Measurements from ENCODE around the gene COL9A3. TPM values are rescaled to one million over a fixed set of nuclear protein-coding genes. Genes with fewer than 3 reads are reported as not detected.

COL9A3 gene
- total and polyA plus RNA-seq, 2 donors = 4.1 to 7.0 TPM

GRCh38 chr20:62792940-62793756, 23.7 kb upstream of the COL9A3 start:
- Histone ChIP-seq H3K27ac (ENCODE audit: low read depth in 1 of 2, low read length in 1 of 2) (peak overlapping the region in 1 of 2 donors; percentile 89), H3K36me3 (ENCODE audit: control insufficient read depth in 2 of 2, insufficient read depth in 2 of 2, low read length in 1 of 2) (peaks cover 3 to 4% of the 10 kb centered on the region in 2 donors), H3K9me3 (ENCODE audit: control insufficient read depth in 2 of 2, insufficient read depth in 1 of 2, low read length in 1 of 2) (no peaks in the 10 kb centered on the region), H3K27me3 (ENCODE audit: control insufficient read depth in 2 of 2, insufficient read depth in 1 of 2, low read length in 1 of 2) (peaks cover 0 to 3% of the 10 kb centered on the region in 2 donors), H3K4me1 (ENCODE audit: control insufficient read depth in 2 of 2, insufficient read depth in 2 of 2, low read length in 2 of 2) (peaks cover 12 to 41% of the 10 kb centered on the region in 2 donors), H3K4me3 (ENCODE audit: low read length in 2 of 2) (peak overlapping the region in 1 of 2 donors; percentile 37)
- DNase-seq (ENCODE audit: low read depth in 6 of 9, low spot score in 9 of 9) = peak in 1 of 9 donors; percentile 10
- WGBS = 91% methylated on average over 22 of the region's 22 CpGs

- H3K4me3 ChIP-seq (ENCODE audit: low read length in 2 of 2) = peak overlapping the region in 1 of 2 donors; percentile 37
- DNase-seq (ENCODE audit: low read depth in 6 of 9, low spot score in 9 of 9) = no peak
- peaks cover 0 to 3% of the 10 kb centered on the region in 2 donors for H3K27me3 ChIP-seq (ENCODE audit: control insufficient read depth in 2 of 2, insufficient read depth in 1 of 2, low read length in 1 of 2)
- H3K4me1 ChIP-seq (ENCODE audit: control insufficient read depth in 2 of 2, insufficient read depth in 2 of 2, low read length in 2 of 2) = peaks cover 12 to 41% of the 10 kb centered on the region in 2 donors
- H3K27ac ChIP-seq (ENCODE audit: low read depth in 1 of 2, low read length in 1 of 2) = peak overlapping the region; percentile 46 to 89
- WGBS = 76% methylated on average over 7 of the region's 7 CpGs
- H3K9me3 ChIP-seq (ENCODE audit: control insufficient read depth in 2 of 2, insufficient read depth in 1 of 2, low read length in 1 of 2) = peaks cover 0 to 2% of the 10 kb centered on the region in 2 donors
- H3K36me3 ChIP-seq (ENCODE audit: control insufficient read depth in 2 of 2, insufficient read depth in 2 of 2, low read length in 1 of 2) = peaks cover 5 to 9% of the 10 kb centered on the region in 2 donors
Observed at GRCh38 chr20:62793757-62794006, 23.2 kb upstream of the COL9A3 start.

- Histone ChIP-seq H3K27me3 (ENCODE audit: control insufficient read depth in 2 of 2, insufficient read depth in 1 of 2, low read length in 1 of 2) (no peaks in the 10 kb centered on the region), H3K27ac (ENCODE audit: low read depth in 1 of 2, low read length in 1 of 2) (peak overlapping the region; percentile 94 to 97), H3K36me3 (ENCODE audit: control insufficient read depth in 2 of 2, insufficient read depth in 2 of 2, low read length in 1 of 2) (peaks cover 10 to 14% of the 10 kb centered on the region in 2 donors), H3K4me3 (ENCODE audit: low read length in 2 of 2) (peak overlapping the region; percentile 68 to 86), H3K4me1 (ENCODE audit: control insufficient read depth in 2 of 2, insufficient read depth in 2 of 2, low read length in 2 of 2) (peaks cover 12 to 41% of the 10 kb centered on the region in 2 donors), H3K9me3 (ENCODE audit: control insufficient read depth in 2 of 2, insufficient read depth in 1 of 2, low read length in 1 of 2) (peaks cover 0 to 5% of the 10 kb centered on the region in 2 donors)
- 2% methylated on average over 68 of the region's 69 CpGs for WGBS
- peak; percentile 55 to 95 (median 90) for DNase-seq (ENCODE audit: low read depth in 6 of 9, low spot score in 9 of 9)
Observed at GRCh38 chr20:62794007-62794724, 22.7 kb upstream of the COL9A3 start.

DNA sequence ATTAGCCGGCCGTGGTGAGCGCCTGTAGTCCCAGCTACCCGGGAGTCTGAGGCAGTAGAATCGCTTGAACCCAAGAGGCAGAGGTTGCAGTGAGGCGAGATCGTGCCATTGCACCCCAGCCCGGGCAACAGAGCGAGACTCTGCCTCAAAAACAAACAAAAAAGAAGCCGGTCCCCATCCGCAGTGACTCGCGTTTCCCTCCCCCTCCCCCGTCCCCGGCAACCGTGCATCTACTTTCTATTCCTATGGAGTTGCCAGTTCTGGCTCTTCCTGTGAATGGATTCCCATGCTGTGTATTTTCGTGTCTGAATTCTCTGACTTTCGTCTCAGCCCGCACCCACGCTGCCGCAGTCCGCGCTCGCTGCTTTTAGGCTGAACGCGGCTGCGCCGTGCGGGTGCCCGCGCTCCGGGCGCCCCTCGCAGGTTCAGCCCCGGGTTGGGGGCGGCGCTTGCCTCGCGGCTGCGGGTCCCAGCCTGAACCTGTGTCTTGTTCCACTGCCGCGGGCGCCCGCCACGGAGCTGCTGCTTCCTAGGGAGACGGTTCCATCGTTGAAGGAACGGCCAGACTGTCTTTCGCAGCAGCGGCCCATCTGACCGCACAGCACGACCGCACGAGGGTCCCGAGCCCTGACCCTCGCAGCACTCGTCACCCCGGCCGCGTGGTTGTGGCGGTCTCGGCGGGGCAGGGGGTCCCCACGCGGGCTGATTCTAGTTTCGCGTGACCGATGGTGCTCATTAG, 21.7 kb upstream of the COL9A3 start:
- peak overlapping the region; percentile 94 to 97 for H3K27ac ChIP-seq (ENCODE audit: low read depth in 1 of 2, low read length in 1 of 2)
- WGBS = under 1% methylated on average over 68 of the region's 68 CpGs
- H3K4me3 ChIP-seq (ENCODE audit: low read length in 2 of 2) = peak overlapping the region; percentile 68 to 86
- peak; percentile 60 to 89 (median 69) for DNase-seq (ENCODE audit: low read depth in 6 of 9, low spot score in 9 of 9)
- H3K36me3 ChIP-seq (ENCODE audit: control insufficient read depth in 2 of 2, insufficient read depth in 2 of 2, low read length in 1 of 2) = peaks cover 19 to 23% of the 10 kb centered on the region in 2 donors
- no peaks in the 10 kb centered on the region for H3K27me3 ChIP-seq (ENCODE audit: control insufficient read depth in 2 of 2, insufficient read depth in 1 of 2, low read length in 1 of 2)
- peaks cover 0 to 5% of the 10 kb centered on the region in 2 donors for H3K9me3 ChIP-seq (ENCODE audit: control insufficient read depth in 2 of 2, insufficient read depth in 1 of 2, low read length in 1 of 2)
- peaks cover 12 to 41% of the 10 kb centered on the region in 2 donors for H3K4me1 ChIP-seq (ENCODE audit: control insufficient read depth in 2 of 2, insufficient read depth in 2 of 2, low read length in 2 of 2)

- DNase-seq (ENCODE audit: low read depth in 6 of 9, low spot score in 9 of 9) = no peak
- H3K9me3 ChIP-seq (ENCODE audit: control insufficient read depth in 2 of 2, insufficient read depth in 1 of 2, low read length in 1 of 2) = peaks cover 0 to 5% of the 10 kb centered on the region in 2 donors
- peak overlapping the region; percentile 36 to 86 for H3K4me3 ChIP-seq (ENCODE audit: low read length in 2 of 2)
- H3K4me1 ChIP-seq (ENCODE audit: control insufficient read depth in 2 of 2, insufficient read depth in 2 of 2, low read length in 2 of 2) = peaks cover 12 to 32% of the 10 kb centered on the region in 2 donors
- peak overlapping the region in 1 of 2 donors; percentile 85 for H3K27ac ChIP-seq (ENCODE audit: low read depth in 1 of 2, low read length in 1 of 2)
- 34% methylated on average over 47 of the region's 53 CpGs for WGBS
- H3K36me3 ChIP-seq (ENCODE audit: control insufficient read depth in 2 of 2, insufficient read depth in 2 of 2, low read length in 1 of 2) = peaks cover 23 to 28% of the 10 kb centered on the region in 2 donors
- no peaks in the 10 kb centered on the region for H3K27me3 ChIP-seq (ENCODE audit: control insufficient read depth in 2 of 2, insufficient read depth in 1 of 2, low read length in 1 of 2)
Observed at GRCh38 chr20:62796699-62797491, 20.0 kb upstream of the COL9A3 start.

DNA sequence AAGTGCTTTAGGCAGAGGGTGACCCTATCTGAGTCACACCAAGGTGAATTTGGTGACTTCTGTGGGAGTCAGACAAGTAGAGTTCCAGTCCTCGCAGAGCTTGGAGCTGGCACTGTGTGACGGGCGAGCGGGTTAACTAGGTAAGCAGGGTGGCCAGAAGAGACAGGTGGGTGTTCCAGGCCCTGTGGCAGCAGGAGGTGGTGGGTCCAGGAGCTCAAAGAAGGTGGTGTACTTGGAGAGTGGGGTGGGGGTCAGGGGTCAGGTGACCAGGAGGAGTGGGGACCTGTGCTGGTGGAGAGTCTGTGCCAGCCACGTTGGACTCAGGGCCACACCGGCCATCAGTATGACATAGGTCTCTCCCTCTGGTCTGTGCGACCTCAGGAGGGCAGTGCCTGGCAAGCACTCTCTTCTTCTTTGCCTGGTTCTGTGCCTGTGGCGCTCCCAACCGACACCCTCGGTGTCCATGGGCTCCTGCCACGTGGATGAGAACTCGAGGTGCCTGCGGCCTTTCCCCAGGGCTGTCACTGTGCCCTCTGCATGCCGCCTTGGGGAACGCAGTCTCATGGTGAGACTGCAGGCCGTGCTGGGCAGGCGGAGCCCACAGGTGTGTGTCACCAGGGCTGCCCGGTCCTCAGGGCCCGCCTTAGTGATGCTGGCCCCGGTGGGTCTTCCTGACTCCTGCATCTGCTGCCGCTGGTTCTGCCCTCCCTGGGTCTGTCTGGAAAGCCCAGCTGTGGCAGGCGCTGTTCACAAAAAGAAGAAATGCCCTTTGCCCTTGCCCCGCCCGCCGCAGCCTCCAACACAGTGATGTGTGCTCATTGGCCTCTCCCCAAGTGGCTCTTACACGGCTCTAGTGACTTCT, 18.9 kb upstream of the COL9A3 start:
- 95% methylated on average over 26 of the region's 26 CpGs for WGBS
- no peak overlapping the region for H3K4me3 ChIP-seq (ENCODE audit: low read length in 2 of 2)
- H3K4me1 ChIP-seq (ENCODE audit: control insufficient read depth in 2 of 2, insufficient read depth in 2 of 2, low read length in 2 of 2) = peaks cover 12 to 31% of the 10 kb centered on the region in 2 donors
- no peaks in the 10 kb centered on the region for H3K27me3 ChIP-seq (ENCODE audit: control insufficient read depth in 2 of 2, insufficient read depth in 1 of 2, low read length in 1 of 2)
- H3K27ac ChIP-seq (ENCODE audit: low read depth in 1 of 2, low read length in 1 of 2) = no peak overlapping the region
- peaks cover 23 to 28% of the 10 kb centered on the region in 2 donors for H3K36me3 ChIP-seq (ENCODE audit: control insufficient read depth in 2 of 2, insufficient read depth in 2 of 2, low read length in 1 of 2)
- DNase-seq (ENCODE audit: low read depth in 6 of 9, low spot score in 9 of 9) = no peak
- H3K9me3 ChIP-seq (ENCODE audit: control insufficient read depth in 2 of 2, insufficient read depth in 1 of 2, low read length in 1 of 2) = peaks cover 0 to 5% of the 10 kb centered on the region in 2 donors

- Histone ChIP-seq H3K4me3 (ENCODE audit: low read length in 2 of 2) (no peak overlapping the region), H3K9me3 (ENCODE audit: control insufficient read depth in 2 of 2, insufficient read depth in 1 of 2, low read length in 1 of 2) (peaks cover 0 to 5% of the 10 kb centered on the region in 2 donors), H3K27me3 (ENCODE audit: control insufficient read depth in 2 of 2, insufficient read depth in 1 of 2, low read length in 1 of 2) (no peaks in the 10 kb centered on the region), H3K27ac (ENCODE audit: low read depth in 1 of 2, low read length in 1 of 2) (no peak overlapping the region), H3K4me1 (ENCODE audit: control insufficient read depth in 2 of 2, insufficient read depth in 2 of 2, low read length in 2 of 2) (peaks cover 10 to 27% of the 10 kb centered on the region in 2 donors), H3K36me3 (ENCODE audit: control insufficient read depth in 2 of 2, insufficient read depth in 2 of 2, low read length in 1 of 2) (peaks cover 23 to 28% of the 10 kb centered on the region in 2 donors)
- no peak for DNase-seq (ENCODE audit: low read depth in 6 of 9, low spot score in 9 of 9)
- 97% methylated on average over 8 of the region's 8 CpGs for WGBS
Observed at GRCh38 chr20:62799036-62799435, 17.8 kb upstream of the COL9A3 start.

DNA sequence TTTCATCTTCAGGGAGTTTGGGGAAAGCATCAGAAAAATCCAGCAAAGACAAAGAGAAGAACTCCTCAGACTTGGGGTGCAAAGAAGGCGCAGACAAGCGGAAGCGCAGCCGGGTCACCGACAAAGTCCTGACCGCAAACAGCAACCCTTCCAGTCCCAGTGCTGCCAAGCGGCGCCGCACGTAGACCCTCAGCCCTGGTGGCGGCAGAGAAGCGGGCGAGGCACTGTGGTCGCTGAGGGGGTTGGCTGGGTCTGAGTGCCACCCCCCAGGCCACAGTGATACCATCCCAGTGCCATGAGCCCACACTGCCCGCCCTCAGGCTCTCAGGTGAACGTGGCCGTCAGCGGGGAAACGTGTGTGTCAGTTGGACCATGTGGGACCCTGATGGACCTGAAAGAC, 17.4 kb upstream of the COL9A3 start:
- Histone ChIP-seq H3K27ac (ENCODE audit: low read depth in 1 of 2, low read length in 1 of 2) (no peak overlapping the region), H3K4me3 (ENCODE audit: low read length in 2 of 2) (no peak overlapping the region), H3K9me3 (ENCODE audit: control insufficient read depth in 2 of 2, insufficient read depth in 1 of 2, low read length in 1 of 2) (peaks cover 0 to 5% of the 10 kb centered on the region in 2 donors), H3K4me1 (ENCODE audit: control insufficient read depth in 2 of 2, insufficient read depth in 2 of 2, low read length in 2 of 2) (peaks cover 12 to 29% of the 10 kb centered on the region in 2 donors), H3K27me3 (ENCODE audit: control insufficient read depth in 2 of 2, insufficient read depth in 1 of 2, low read length in 1 of 2) (no peaks in the 10 kb centered on the region), H3K36me3 (ENCODE audit: control insufficient read depth in 2 of 2, insufficient read depth in 2 of 2, low read length in 1 of 2) (peaks cover 23 to 28% of the 10 kb centered on the region in 2 donors)
- no peak for DNase-seq (ENCODE audit: low read depth in 6 of 9, low spot score in 9 of 9)
- 99% methylated on average over 19 of the region's 19 CpGs for WGBS
